H1 (cell line): Measurements from ENCODE around the gene APBA2. TPM values are rescaled to one million over a fixed set of nuclear protein-coding genes. Genes with fewer than 3 reads are reported as not detected.

Source experiments
- CTCF ChIA-PET: fragments of 300-600 bp; sonication (Branson Sonifier 250); formaldehyde crosslinking; loops from one replicate; lab custom pipeline; 2021; ENCODE audit not compliant: partially characterized antibody; lab: Charles Lee
- POLR2A ChIA-PET: fragments of 300-600 bp; sonication (Branson Sonifier 250); formaldehyde crosslinking; loops from one replicate; lab custom pipeline; 2021; ENCODE audit warnings: inconsistent platforms; ENCODE audit not compliant: partially characterized antibody; lab: Charles Lee
- DNase-seq, 2 experiments: peaks; one replicate each; pipeline versions ENCODE4 v3.0.0 to v3.0.0-alpha.2; 2010 to 2022; ENCODE audit warnings: low spot score in 2 of 2, low read depth in 1 of 2, mixed read lengths in 1 of 2
- FAIRE-seq: peaks from 2 replicates; lab custom pipeline; 2011; peaks lifted over from hg19 to GRCh38; lab: Jason Lieb, UNC
- H2AFZ ChIP-seq: 2 replicates; pipeline ENCODE4 v1.8.1; 2012; ENCODE audit warnings: low read length, inconsistent platforms
- H2AK5ac ChIP-seq: 2 replicates; pipeline ENCODE4 v1.6.1; 2013; ENCODE audit warnings: low read depth, low read length
- H2BK120ac ChIP-seq: replicated peaks from 2 replicates; pipeline ENCODE3; 2013; ENCODE audit warnings: low read depth, low read length, inconsistent platforms
- H2BK12ac ChIP-seq: 2 replicates; pipeline ENCODE4 v1.6.1; 2013; ENCODE audit warnings: low read depth, low read length
- H2BK15ac ChIP-seq: 2 replicates; pipeline ENCODE4 v1.6.1; 2013; ENCODE audit warnings: low read length
- H2BK20ac ChIP-seq: 2 replicates; pipeline ENCODE4 v1.6.1; 2013; ENCODE audit warnings: low read length
- H2BK5ac ChIP-seq: 2 replicates; pipeline ENCODE4 v1.6.1; 2013; ENCODE audit warnings: low read depth, low read length
- H3K14ac ChIP-seq: 2 replicates; pipeline ENCODE4 v1.6.1; 2013; ENCODE audit warnings: inconsistent platforms; ENCODE audit not compliant: insufficient read length
- H3K18ac ChIP-seq: 2 replicates; pipeline ENCODE4 v1.6.1; 2013; ENCODE audit warnings: low read length; ENCODE audit errors: extremely low read depth
- H3K23ac ChIP-seq: 2 replicates; pipeline ENCODE4 v1.6.1; 2013; ENCODE audit warnings: inconsistent platforms; ENCODE audit not compliant: insufficient read length
- H3K23me2 ChIP-seq: 2 replicates; pipeline ENCODE4 v1.6.1; 2013; ENCODE audit warnings: low read depth, low read length
- H3K27ac ChIP-seq: 2 replicates; pipeline ENCODE4 v1.6.1; 2011; ENCODE audit warnings: low read depth, low read length, inconsistent platforms
- H3K27me3 ChIP-seq, 4 experiments: replicated peaks in 1 of 4; 1 replicate in 1 of 4; 2 replicates in 3 of 4; pipeline versions ENCODE4 v1.6.1 to v1.8.1; 2011 to 2013; ENCODE audit warnings: low read length in 3 of 4, mild to moderate bottlenecking in 3 of 4, inconsistent platforms in 2 of 4, mixed read lengths in 2 of 4, moderate library complexity in 1 of 4; ENCODE audit not compliant: control insufficient read depth in 3 of 4, insufficient read depth in 3 of 4; ENCODE audit errors: extremely low read depth in 1 of 4
- H3K36me3 ChIP-seq, 4 experiments: 2 replicates each; pipeline versions ENCODE4 v1.6.1 to v1.8.1; 2011 to 2013; ENCODE audit warnings: mild to moderate bottlenecking in 4 of 4, low read length in 3 of 4, moderate library complexity in 2 of 4, control low read depth in 1 of 4, inconsistent platforms in 1 of 4; ENCODE audit not compliant: insufficient read depth in 4 of 4, control insufficient read depth in 2 of 4
- H3K4ac ChIP-seq: replicated peaks from 2 replicates; pipeline ENCODE3; 2013; ENCODE audit warnings: low read length, low read depth, mixed read lengths, inconsistent platforms; ENCODE audit not compliant: insufficient read length
- H3K4me1 ChIP-seq, 4 experiments: replicated peaks in 1 of 4; 1 replicate in 1 of 4; 2 replicates in 3 of 4; pipeline versions ENCODE4 v1.6.1 to v1.8.1; 2011 to 2013; ENCODE audit warnings: low read length in 3 of 4, inconsistent platforms in 2 of 4, mixed read lengths in 1 of 4; ENCODE audit not compliant: insufficient read depth in 4 of 4, control insufficient read depth in 3 of 4
- H3K4me2 ChIP-seq, 2 experiments: 2 replicates each; pipeline versions ENCODE4 v1.6.1 to v1.8.1; 2011 to 2013; ENCODE audit warnings: low read depth in 2 of 2, low read length in 2 of 2, control low read depth in 1 of 2, inconsistent platforms in 1 of 2, mild to moderate bottlenecking in 1 of 2; ENCODE audit not compliant: insufficient read depth in 1 of 2
- H3K4me3 ChIP-seq, 4 experiments: fragments of 200-600, 300-600 bp in 1 of 4; sonication (generic), shearing (Covaris generic), sonication (Bioruptor Twin) in 1 of 4; 2 replicates each; pipeline versions ENCODE4 v1.5.1 to v1.8.1; 2011 to 2016; ENCODE audit warnings: low read length in 4 of 4, low read depth in 3 of 4, control low read depth in 2 of 4, inconsistent platforms in 2 of 4, mild to moderate bottlenecking in 2 of 4, mixed read lengths in 1 of 4, moderate library complexity in 1 of 4; ENCODE audit not compliant: insufficient read depth in 2 of 4; ENCODE audit errors: extremely low read depth in 1 of 4
- H3K56ac ChIP-seq: replicated peaks from 2 replicates; pipeline ENCODE3; 2013; ENCODE audit warnings: low read depth, mild to moderate bottlenecking, mixed read lengths, low read length, inconsistent platforms; ENCODE audit not compliant: insufficient read length
- H3K79me1 ChIP-seq: 2 replicates; pipeline ENCODE4 v1.6.1; 2013; ENCODE audit warnings: low read depth, low read length, control low read depth
- H3K79me2 ChIP-seq, 2 experiments: 2 replicates each; pipeline versions ENCODE4 v1.6.1 to v1.8.1; 2012 to 2013; ENCODE audit warnings: low read length in 2 of 2, mild to moderate bottlenecking in 2 of 2, inconsistent platforms in 1 of 2; ENCODE audit not compliant: insufficient read depth in 2 of 2, control insufficient read depth in 1 of 2
- H3K9ac ChIP-seq, 4 experiments: replicated peaks in 1 of 4; 1 replicate in 1 of 4; 2 replicates in 3 of 4; pipeline versions ENCODE4 v1.6.1 to v1.8.1; 2011 to 2013; ENCODE audit warnings: low read depth in 3 of 4, low read length in 3 of 4, control low read depth in 2 of 4, mild to moderate bottlenecking in 2 of 4, moderate library complexity in 2 of 4, inconsistent platforms in 1 of 4; ENCODE audit errors: extremely low read depth in 1 of 4
- H3K9me3 ChIP-seq, 2 experiments: 2 replicates each; pipeline versions ENCODE4 v1.6.1 to v1.8.1; 2012 to 2013; ENCODE audit warnings: mild to moderate bottlenecking in 2 of 2, moderate library complexity in 2 of 2, control low read depth in 1 of 2, inconsistent platforms in 1 of 2, low read depth in 1 of 2, low read length in 1 of 2, mixed read lengths in 1 of 2; ENCODE audit not compliant: insufficient read depth in 2 of 2
- H4K20me1 ChIP-seq, 2 experiments: replicated peaks in 1 of 2; 2 replicates each; pipeline versions ENCODE3 to v1.8.1; 2011 to 2013; ENCODE audit warnings: inconsistent platforms in 2 of 2, low read length in 2 of 2, mild to moderate bottlenecking in 1 of 2; ENCODE audit not compliant: insufficient read depth in 2 of 2, control insufficient read depth in 1 of 2
- H4K5ac ChIP-seq: 2 replicates; pipeline ENCODE4 v1.6.1; 2013; ENCODE audit warnings: low read length, low read depth, mixed read lengths, inconsistent platforms; ENCODE audit not compliant: insufficient read length
- H4K8ac ChIP-seq: 2 replicates; pipeline ENCODE4 v1.8.0; 2013; ENCODE audit warnings: mild to moderate bottlenecking, moderate library complexity, low read length, inconsistent platforms; ENCODE audit not compliant: insufficient read depth; ENCODE audit errors: extremely low read depth
- H4K91ac ChIP-seq: replicated peaks from 2 replicates; pipeline ENCODE3; 2013; ENCODE audit warnings: low read length, mixed read lengths, inconsistent platforms; ENCODE audit not compliant: insufficient read length
- CBX8 ChIP-seq: fragments of 300-800, 300-1000 bp; sonication (generic); IDR thresholded peaks from 2 replicates; pipeline ENCODE4 v1.7.1; 2016; ENCODE audit warnings: low read depth, low read length, borderline replicate concordance
- CTBP2 ChIP-seq: IDR thresholded peaks from 2 replicates; pipeline ENCODE4 v1.7.0; 2011; ENCODE audit warnings: borderline replicate concordance, mild to moderate bottlenecking, moderate library complexity, mixed read lengths, low read length; ENCODE audit not compliant: insufficient read depth, insufficient read length
- HDAC6 ChIP-seq: IDR thresholded peaks from one replicate; pipeline ENCODE4 v1.7.1; 2012; ENCODE audit warnings: low read depth, mild to moderate bottlenecking, inconsistent platforms, low read length, moderate library complexity
- JUN ChIP-seq: IDR thresholded peaks from 2 replicates; pipeline ENCODE4 v1.6.1; 2011; ENCODE audit warnings: low read depth, mild to moderate bottlenecking, improper control_type of control experiment, low read length
- KDM5A ChIP-seq: fragments of 200-600 bp; IDR thresholded peaks from 2 replicates; pipeline ENCODE4 v1.7.1; 2012; ENCODE audit warnings: mild to moderate bottlenecking, low read length, inconsistent platforms, mixed read lengths
- MAFK ChIP-seq: IDR thresholded peaks from 2 replicates; pipeline ENCODE4 v1.6.1; 2012; ENCODE audit warnings: low read depth, mild to moderate bottlenecking, improper control_type of control experiment, low read length
- MAX ChIP-seq: IDR thresholded peaks from 2 replicates; pipeline ENCODE4 v1.6.1; 2012; ENCODE audit warnings: inconsistent platforms
- NRF1 ChIP-seq: IDR thresholded peaks from 2 replicates; pipeline ENCODE4 v1.6.1; 2011; ENCODE audit warnings: mild to moderate bottlenecking, low read depth, low read length, improper control_type of control experiment
- SAP30 ChIP-seq: fragments of 300-600 bp; sonication (generic); IDR thresholded peaks from 2 replicates; pipeline ENCODE4 v1.7.1; 2012; ENCODE audit warnings: low read length, moderate library complexity, mild to moderate bottlenecking, inconsistent platforms; ENCODE audit not compliant: insufficient read depth, insufficient replicate concordance
- SRF ChIP-seq: IDR thresholded peaks from 2 replicates; pipeline ENCODE4 v1.6.1; 2011; ENCODE audit warnings: mild to moderate bottlenecking, low read depth, low read length, moderate library complexity
- TCF12 ChIP-seq: IDR thresholded peaks from 2 replicates; pipeline ENCODE4 v1.6.1; 2011; ENCODE audit warnings: low read depth, mild to moderate bottlenecking, low read length
- USF2 ChIP-seq: IDR thresholded peaks from 2 replicates; pipeline ENCODE4 v1.6.1; 2011; ENCODE audit warnings: low read length, improper control_type of control experiment
- ZNF274 ChIP-seq: IDR thresholded peaks from 2 replicates; pipeline ENCODE4 v1.7.0; 2012; ENCODE audit warnings: low read length, borderline replicate concordance; ENCODE audit errors: extremely low read depth
- WGBS, 2 experiments: shearing (Covaris generic) in 1 of 2; methylation state at CpG; one replicate each; pipeline versions ENCODE4 v1.1.6 to v1.1.7; 2013 to 2015; ENCODE audit warnings: low lambda C conversion rate in 2 of 2, mixed read lengths in 2 of 2, inconsistent platforms in 1 of 2, low coverage in 1 of 2, missing lambda C conversion rate in 1 of 2; ENCODE audit not compliant: insufficient replicate concordance in 2 of 2, insufficient coverage in 1 of 2, insufficient read length in 1 of 2; ENCODE audit errors: extremely low coverage in 1 of 2, missing lambda C conversion rate in 1 of 2; 5-methylcytosine and 5-hydroxymethylcytosine counted together
- polyA plus RNA-seq, 7 experiments: library from polyadenylated mRNA; depleted of rRNA in 3 of 7; stranded (reverse) in 5 of 7; unstranded in 2 of 7; fragments of >200 nt in 5 of 7; fragments of 200-250 nt in 2 of 7; gene quantifications; 1 replicate in 5 of 7; 2 replicates in 1 of 7; 4 replicates in 1 of 7; pipeline versions ENCODE4 v1.2.1 to v1.2.3, GENCODE V29; 2011 to 2013; ENCODE audit warnings: missing spikeins in 2 of 7, mixed read lengths in 2 of 7
- total RNA-seq: library from RNA; stranded (reverse); fragmentation: NEBNext Ultra II Directional; extraction: Animal tissue kit (Norgen Biotek cat#: 25700); gene quantifications from 2 replicates; pipeline ENCODE4 v1.2.1, GENCODE V29; 2021

The APBA2 gene
- total and polyA plus RNA-seq, 2 of the 8 experiments (the other 6 are each of a cell fraction or from before 2014, with no cell fraction given) = 15.5 to 19.0 TPM

- Histone ChIP-seq H3K36me3 (no peaks in the 10 kb centered on the region), H3K9ac (no peak overlapping the region), H2BK12ac (no peak overlapping the region), H4K5ac (no peak overlapping the region), H2AFZ (no peak overlapping the region), H3K4me2 (no peak overlapping the region), H2BK15ac (no peak overlapping the region), H4K91ac (no peak overlapping the region), H3K23ac (no peak overlapping the region), H3K27me3 (no peaks in the 10 kb centered on the region; a peak in 1 of 7 replicates), H3K56ac (no peak overlapping the region), H3K27ac (no peak overlapping the region), H3K79me1 (no peaks in the 10 kb centered on the region), H3K4me3 (no peak overlapping the region), H3K14ac (no peak overlapping the region), H4K20me1 (peaks cover 0 to 3% of the 10 kb centered on the region in 2 experiments), H3K9me3 (no peaks in the 10 kb centered on the region), H2AK5ac (no peak overlapping the region), H3K79me2 (no peaks in the 10 kb centered on the region), H4K8ac (no peak overlapping the region), H2BK120ac (no peak overlapping the region), H3K4ac (no peak overlapping the region), H3K4me1 (peaks cover 2 to 6% (median 5%) of the 10 kb centered on the region in 4 experiments; a peak in 6 of 7 replicates), H3K18ac (no peak overlapping the region), H2BK5ac (no peak overlapping the region), H3K23me2 (no peaks in the 10 kb centered on the region), H2BK20ac (no peak overlapping the region)
- ChIA-PET POLR2A (no interaction called here), CTCF (interaction anchor here (1.1 to 9.4 kb wide), 7 partner anchors 8 to 116 kb away, joined by 3 to 88 read pairs (median 7); no protein-coding TSS in a partner anchor)
- TF ChIP-seq SAP30 (no peak), KDM5A (no peak), MAX (no peak), NRF1 (no peak), CBX8 (no peak), ZNF274 (no peak), JUN (no peak), USF2 (no peak), TCF12 (no peak), HDAC6 (no peak), CTBP2 (no peak), MAFK (no peak), SRF (no peak)
- DNase-seq (no peak), FAIRE-seq (no peak)
- 90% methylated on average over 4 of the region's 4 CpGs; no CpG with 5 or more reads in 1 of the 2 experiments for WGBS, 2 experiments
Observed at GRCh38 chr15:28987337-28987736, 101.6 kb downstream of the APBA2 start.
